ENCODE measurements around the gene RSRC1.

DNA sequence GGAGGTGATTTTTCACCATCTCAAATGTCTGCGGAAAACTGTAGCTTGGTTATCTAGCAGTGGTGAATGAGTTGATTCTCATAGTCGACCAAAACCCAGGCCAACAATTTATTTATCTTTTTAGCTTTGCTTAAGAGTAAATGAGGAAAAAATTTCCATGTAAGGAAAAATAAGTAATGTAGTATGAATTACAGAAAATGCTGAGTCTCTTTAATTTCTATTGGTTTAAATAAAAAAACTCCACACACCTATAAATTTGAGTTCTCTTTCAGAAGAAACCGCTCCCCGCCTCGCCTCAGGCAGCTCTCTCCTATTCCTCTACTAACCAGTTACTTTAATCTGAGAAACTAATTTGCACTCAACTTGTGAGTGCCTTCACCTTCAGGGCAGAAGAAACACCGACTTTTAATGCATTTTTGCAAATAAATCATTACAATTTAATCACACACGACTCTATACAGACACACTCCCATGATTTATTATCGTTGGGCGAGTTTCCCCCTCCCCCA is 540 bp upstream of the RSRC1 start:
- TF ChIP-seq, protein P1, sequence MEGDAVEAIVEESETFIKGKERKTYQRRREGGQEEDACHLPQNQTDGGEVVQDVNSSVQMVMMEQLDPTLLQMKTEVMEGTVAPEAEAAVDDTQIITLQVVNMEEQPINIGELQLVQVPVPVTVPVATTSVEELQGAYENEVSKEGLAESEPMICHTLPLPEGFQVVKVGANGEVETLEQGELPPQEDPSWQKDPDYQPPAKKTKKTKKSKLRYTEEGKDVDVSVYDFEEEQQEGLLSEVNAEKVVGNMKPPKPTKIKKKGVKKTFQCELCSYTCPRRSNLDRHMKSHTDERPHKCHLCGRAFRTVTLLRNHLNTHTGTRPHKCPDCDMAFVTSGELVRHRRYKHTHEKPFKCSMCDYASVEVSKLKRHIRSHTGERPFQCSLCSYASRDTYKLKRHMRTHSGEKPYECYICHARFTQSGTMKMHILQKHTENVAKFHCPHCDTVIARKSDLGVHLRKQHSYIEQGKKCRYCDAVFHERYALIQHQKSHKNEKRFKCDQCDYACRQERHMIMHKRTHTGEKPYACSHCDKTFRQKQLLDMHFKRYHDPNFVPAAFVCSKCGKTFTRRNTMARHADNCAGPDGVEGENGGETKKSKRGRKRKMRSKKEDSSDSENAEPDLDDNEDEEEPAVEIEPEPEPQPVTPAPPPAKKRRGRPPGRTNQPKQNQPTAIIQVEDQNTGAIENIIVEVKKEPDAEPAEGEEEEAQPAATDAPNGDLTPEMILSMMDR (IDR thresholded peaks at IDR 0.05) = no peak
- TF ChIP-seq EZH2 (IDR thresholded peaks at IDR 0.05) (no peak), EZH2phosphoT487 (IDR thresholded peaks at IDR 0.05) (no peak)

All from neural progenitor cell (in vitro differentiated cells).